A549 (cell line): ENCODE results near the gene USP12. TPM values are rescaled to one million over a fixed set of nuclear protein-coding genes. Genes with fewer than 3 reads are reported as not detected.

Experiments used
- ATAC-seq, 2 experiments: fragments of 200-7000 bp in 1 of 2; fragments of >200 bp in 1 of 2; cut with Nextera tagmentation in 1 of 2; cut with Tn5 transposase in 1 of 2; 3 replicates each; pipeline versions ENCODE4 v1.8.0 to v1.9.1; 2018 to 2020; ENCODE audit warnings: mild to moderate bottlenecking in 1 of 2, moderate library complexity in 1 of 2
- CTCF ChIA-PET: fragments of 300-600 bp; sonication (Branson Sonifier 250); formaldehyde crosslinking; extraction: SDS; loops from one replicate; lab custom pipeline; 2021; ENCODE audit warnings: antibody characterized with exemption, inconsistent platforms; lab: Yijun Ruan, JAX
- POLR2A ChIA-PET: fragments of 350-600 bp; formaldehyde crosslinking; extraction: SDS; loops from one replicate; lab custom pipeline; 2021; ENCODE audit warnings: antibody characterized with exemption, inconsistent platforms; lab: Yijun Ruan, JAX
- DNase-seq, 2 experiments: peaks; one replicate each; pipeline versions ENCODE4 v3.0.0 to v3.0.0-alpha.2; 2011 to 2016; ENCODE audit warnings: low read depth in 1 of 2, low spot score in 1 of 2
- FAIRE-seq: peaks from 2 replicates; lab custom pipeline; 2011; peaks lifted over from hg19 to GRCh38; lab: Jason Lieb, UNC
- H3K27ac ChIP-seq, 2 experiments: fragments of >200 bp; sonication (Bioruptor Twin); formaldehyde crosslinking; 3 replicates each; pipeline ENCODE4 v1.5.1; 2016 to 2017
- H3K4me1 ChIP-seq: fragments of >200 bp; sonication (Bioruptor Twin); formaldehyde crosslinking; 3 replicates; pipeline ENCODE4 v1.6.1; 2016
- H3K4me2 ChIP-seq: fragments of >200 bp; sonication (Bioruptor Twin); formaldehyde crosslinking; 3 replicates; pipeline ENCODE4 v1.6.1; 2016
- H3K4me3 ChIP-seq: fragments of >200 bp; sonication (Bioruptor Twin); formaldehyde crosslinking; 3 replicates; pipeline ENCODE4 v1.5.1; 2016
- H3K9me3 ChIP-seq: fragments of >200 bp; sonication (Bioruptor Twin); formaldehyde crosslinking; 3 replicates; pipeline ENCODE4 v1.6.1; 2016
- CBX8 ChIP-seq: fragments of 200-600 bp; sonication (generic); IDR thresholded peaks from 2 replicates; pipeline ENCODE4 v1.6.1; 2016
- CTCF ChIP-seq: fragments of >200 bp; sonication (Bioruptor Twin); formaldehyde crosslinking; IDR thresholded peaks from 3 replicates; pipeline ENCODE4 v1.5.1; 2016
- ELK1 ChIP-seq: fragments of 150-350 bp; IDR thresholded peaks from 2 replicates; pipeline ENCODE4 v1.6.1; 2014; ENCODE audit warnings: low read depth, mild to moderate bottlenecking, low read length
- EP300 ChIP-seq, 2 experiments: fragments of >200 bp; sonication (Bioruptor Twin); formaldehyde crosslinking; IDR thresholded peaks; 2 replicates in 1 of 2; 3 replicates in 1 of 2; pipeline ENCODE4 v1.6.1; 2016 to 2017
- FOSB ChIP-seq: fragments of 250-450 bp; sonication (Bioruptor Pico); IDR thresholded peaks from 2 replicates; pipeline ENCODE4 v1.5.0; 2020; ENCODE audit warnings: mild to moderate bottlenecking, moderate library complexity
- JUNB ChIP-seq: fragments of >200 bp; sonication (Bioruptor Twin); formaldehyde crosslinking; IDR thresholded peaks from 2 replicates; pipeline ENCODE4 v1.6.1; 2016
- KDM5A ChIP-seq: fragments of 200-600 bp; sonication (generic); IDR thresholded peaks from 2 replicates; pipeline ENCODE4 v1.6.1; 2016; ENCODE audit warnings: antibody characterized with exemption, mild to moderate bottlenecking
- MAX ChIP-seq: IDR thresholded peaks from 2 replicates; pipeline ENCODE4 v1.6.1; 2012
- MAZ ChIP-seq: fragments of 150-350 bp; IDR thresholded peaks from 2 replicates; pipeline ENCODE4 v1.6.1; 2014; ENCODE audit warnings: antibody characterized with exemption, low read depth, low read length, borderline replicate concordance
- NR3C1 ChIP-seq: fragments of >200 bp; sonication (Bioruptor Twin); formaldehyde crosslinking; IDR thresholded peaks from 3 replicates; pipeline ENCODE4 v1.6.1; 2017
- RAD21 ChIP-seq, 2 experiments: fragments of >200 bp in 1 of 2; sonication (Bioruptor Twin) in 1 of 2; formaldehyde crosslinking in 1 of 2; IDR thresholded peaks in 1 of 2; conservative IDR thresholded peaks in 1 of 2; 2 replicates in 1 of 2; 3 replicates in 1 of 2; pipeline ENCODE4 v1.6.1; 2012 to 2018; ENCODE audit warnings: inconsistent platforms in 1 of 2
- RFX5 ChIP-seq: fragments of 450-650 bp; IDR thresholded peaks from 2 replicates; pipeline ENCODE4 v1.7.1; 2014; ENCODE audit warnings: antibody characterized with exemption, mild to moderate bottlenecking, moderate library complexity
- RNF2 ChIP-seq: fragments of 200-600 bp; sonication (generic); IDR thresholded peaks from 2 replicates; pipeline ENCODE4 v1.6.1; 2016; ENCODE audit warnings: low read depth, mild to moderate bottlenecking, antibody characterized with exemption, moderate library complexity, borderline replicate concordance
- SREBF2 ChIP-seq: fragments of 450-650 bp; IDR thresholded peaks from 2 replicates; pipeline ENCODE4 v1.6.1; 2014; ENCODE audit warnings: mild to moderate bottlenecking, moderate library complexity
- ZNF302 ChIP-seq: fragments of 250-450 bp; sonication (Bioruptor Pico); IDR thresholded peaks from 2 replicates; pipeline ENCODE4 v1.9.0; 2021; ENCODE audit warnings: inconsistent platforms, mild to moderate bottlenecking, moderate library complexity
- WGBS: methylation state at CpG from one replicate; pipeline ENCODE4 v1.1.6; 2017; ENCODE audit errors: missing lambda C conversion rate; 5-methylcytosine and 5-hydroxymethylcytosine counted together
- polyA plus RNA-seq, 4 experiments: library from polyadenylated mRNA; depleted of rRNA in 3 of 4; stranded (reverse); fragments of >200 nt; fragmentation: RNase III in 1 of 4; extraction: RNeasy Plus Mini Kit Qiagen cat#74134 plus additional on column Dnase treatment in 1 of 4; gene quantifications; 2 replicates in 3 of 4; 3 replicates in 1 of 4; pipeline ENCODE4 v1.2.3, GENCODE V29; 2011 to 2017
- TF ChIP-seq, protein P1 (sequence below): fragments of >200 bp; sonication (Bioruptor Twin); formaldehyde crosslinking; IDR thresholded peaks from 2 replicates; pipeline ENCODE4 v1.6.1; 2016
- TF ChIP-seq, protein P2 (sequence below): fragments of 200-600 bp; sonication (generic); IDR thresholded peaks from 2 replicates; pipeline ENCODE4 v1.6.1; 2016; ENCODE audit warnings: antibody characterized with exemption, mild to moderate bottlenecking, moderate library complexity
- TF ChIP-seq, protein P3 (sequence below): IDR thresholded peaks from 2 replicates; pipeline ENCODE4 v1.6.1; 2012; ENCODE audit warnings: low read depth, borderline replicate concordance

The USP12 gene
- polyA plus RNA-seq, 2 of the 4 experiments (the other 2 are of a cell fraction) = 19.1 to 21.2 TPM

DNA sequence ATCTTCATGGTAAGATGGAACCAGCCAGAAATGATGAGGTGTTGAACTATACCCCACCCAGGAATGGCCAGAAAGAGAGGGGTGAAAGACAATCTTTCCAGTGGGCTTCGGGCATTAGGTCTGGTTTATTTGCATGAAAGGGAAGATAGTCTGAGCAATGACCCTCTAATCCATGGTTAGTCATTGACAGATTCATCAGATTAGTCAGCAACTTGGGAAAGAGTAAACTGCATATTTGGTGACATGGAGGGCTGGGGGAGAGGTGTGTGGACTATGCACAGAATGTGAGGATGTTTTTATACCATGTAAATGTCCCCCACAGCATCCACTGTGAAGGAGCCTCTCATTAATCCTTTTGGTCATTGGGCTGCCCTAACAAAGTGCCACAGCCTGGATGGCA lies 30.1 kb upstream of the USP12 start:
- no peak overlapping the region for H3K4me2 ChIP-seq
- ChIA-PET CTCF (no interaction called here), POLR2A (no interaction called here)
- DNase-seq (no peak), FAIRE-seq (no peak), ATAC-seq (no peak)
- 0 out of 3 replicates have a peak, but pooled peaks cover 5% of the 10 kb centered on the region for H3K9me3 ChIP-seq
- no peak overlapping the region for H3K27ac ChIP-seq
- WGBS = 63% methylated on average over 1 of the region's 1 CpG
- H3K4me1 ChIP-seq = no peaks in the 10 kb centered on the region
- TF ChIP-seq CBX8 (no peak), CTCF (no peak), RFX5 (no peak), RAD21 (conservative IDR thresholded peaks at IDR 0.05 in 1 of 2, IDR thresholded peaks at IDR 0.05 in 1 of 2) (no peak), MAZ (no peak), SREBF2 (no peak), ZNF302 (no peak)
- TF ChIP-seq, protein P1, sequence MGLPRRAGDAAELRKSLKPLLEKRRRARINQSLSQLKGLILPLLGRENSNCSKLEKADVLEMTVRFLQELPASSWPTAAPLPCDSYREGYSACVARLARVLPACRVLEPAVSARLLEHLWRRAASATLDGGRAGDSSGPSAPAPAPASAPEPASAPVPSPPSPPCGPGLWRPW = no peak
- no peak overlapping the region for H3K4me3 ChIP-seq

DNA sequence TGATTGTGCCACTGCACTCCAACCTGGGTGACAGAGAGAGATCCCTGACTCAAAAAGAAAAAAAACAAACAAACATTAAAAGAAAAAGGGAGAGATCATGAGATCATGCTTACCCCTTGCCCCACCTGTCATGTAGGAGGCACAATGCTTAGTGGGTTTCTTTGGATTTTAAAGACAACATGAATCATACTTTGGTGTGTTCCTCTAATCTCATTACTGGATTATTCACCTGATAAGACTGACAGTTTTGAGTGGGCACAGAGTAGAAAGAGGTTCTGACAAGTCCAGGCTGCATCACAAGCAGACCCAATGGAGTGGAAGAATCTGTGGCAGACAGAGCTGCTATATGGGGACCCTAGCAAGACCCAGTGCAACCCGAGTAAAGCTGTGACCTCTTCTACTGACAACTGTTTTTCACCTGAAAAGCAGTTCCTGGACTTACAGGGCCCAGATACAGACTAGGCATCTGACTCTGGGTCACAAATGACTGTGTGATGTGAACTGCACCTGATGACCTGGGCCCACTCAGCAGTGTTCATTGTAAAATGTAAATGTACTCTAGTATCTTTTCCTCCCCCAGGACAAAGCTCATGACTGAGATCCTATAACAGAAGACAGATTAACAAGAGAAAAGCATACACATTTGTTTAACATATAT lies 28.9 kb upstream of the USP12 start:
- ChIA-PET CTCF (interaction anchor here (0.6 to 1.2 kb wide), 2 partner anchors 15 to 37 kb away, joined by 3 read pairs; no protein-coding TSS in a partner anchor), POLR2A (no interaction called here)
- TF ChIP-seq NR3C1 = no peak
- TF ChIP-seq ELK1 = no peak
- TF ChIP-seq JUNB = no peak
- TF ChIP-seq FOSB (CRISPR knock-in tag) = no peak
- TF ChIP-seq EP300 (IDR thresholded peaks at IDR 0.05) = no peak
- TF ChIP-seq KDM5A = no peak
- no peak for TF ChIP-seq MAX
- TF ChIP-seq, protein P2, sequence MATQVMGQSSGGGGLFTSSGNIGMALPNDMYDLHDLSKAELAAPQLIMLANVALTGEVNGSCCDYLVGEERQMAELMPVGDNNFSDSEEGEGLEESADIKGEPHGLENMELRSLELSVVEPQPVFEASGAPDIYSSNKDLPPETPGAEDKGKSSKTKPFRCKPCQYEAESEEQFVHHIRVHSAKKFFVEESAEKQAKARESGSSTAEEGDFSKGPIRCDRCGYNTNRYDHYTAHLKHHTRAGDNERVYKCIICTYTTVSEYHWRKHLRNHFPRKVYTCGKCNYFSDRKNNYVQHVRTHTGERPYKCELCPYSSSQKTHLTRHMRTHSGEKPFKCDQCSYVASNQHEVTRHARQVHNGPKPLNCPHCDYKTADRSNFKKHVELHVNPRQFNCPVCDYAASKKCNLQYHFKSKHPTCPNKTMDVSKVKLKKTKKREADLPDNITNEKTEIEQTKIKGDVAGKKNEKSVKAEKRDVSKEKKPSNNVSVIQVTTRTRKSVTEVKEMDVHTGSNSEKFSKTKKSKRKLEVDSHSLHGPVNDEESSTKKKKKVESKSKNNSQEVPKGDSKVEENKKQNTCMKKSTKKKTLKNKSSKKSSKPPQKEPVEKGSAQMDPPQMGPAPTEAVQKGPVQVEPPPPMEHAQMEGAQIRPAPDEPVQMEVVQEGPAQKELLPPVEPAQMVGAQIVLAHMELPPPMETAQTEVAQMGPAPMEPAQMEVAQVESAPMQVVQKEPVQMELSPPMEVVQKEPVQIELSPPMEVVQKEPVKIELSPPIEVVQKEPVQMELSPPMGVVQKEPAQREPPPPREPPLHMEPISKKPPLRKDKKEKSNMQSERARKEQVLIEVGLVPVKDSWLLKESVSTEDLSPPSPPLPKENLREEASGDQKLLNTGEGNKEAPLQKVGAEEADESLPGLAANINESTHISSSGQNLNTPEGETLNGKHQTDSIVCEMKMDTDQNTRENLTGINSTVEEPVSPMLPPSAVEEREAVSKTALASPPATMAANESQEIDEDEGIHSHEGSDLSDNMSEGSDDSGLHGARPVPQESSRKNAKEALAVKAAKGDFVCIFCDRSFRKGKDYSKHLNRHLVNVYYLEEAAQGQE = no peak
- TF ChIP-seq, protein P3, sequence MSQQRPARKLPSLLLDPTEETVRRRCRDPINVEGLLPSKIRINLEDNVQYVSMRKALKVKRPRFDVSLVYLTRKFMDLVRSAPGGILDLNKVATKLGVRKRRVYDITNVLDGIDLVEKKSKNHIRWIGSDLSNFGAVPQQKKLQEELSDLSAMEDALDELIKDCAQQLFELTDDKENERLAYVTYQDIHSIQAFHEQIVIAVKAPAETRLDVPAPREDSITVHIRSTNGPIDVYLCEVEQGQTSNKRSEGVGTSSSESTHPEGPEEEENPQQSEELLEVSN = no peak
- TF ChIP-seq RNF2 = no peak
- Histone ChIP-seq H3K4me1 (peaks cover 6% of the 10 kb centered on the region), H3K4me3 (no peak overlapping the region), H3K9me3 (0 out of 3 replicates have a peak, but pooled peaks cover 5% of the 10 kb centered on the region), H3K27ac (no peak overlapping the region), H3K4me2 (no peak overlapping the region)
- no peak for FAIRE-seq
- DNase-seq = no peak
- no peak for ATAC-seq
- WGBS = 57% methylated on average over 1 of the region's 1 CpG
